ENCODE measurements around the gene RNF220.
"Not testable (repeated sequence)": the region's sequence is repeated elsewhere in the genome, so short reads cannot be mapped to it uniquely, and the experiment has no call there.

Gene RNF220

DNA sequence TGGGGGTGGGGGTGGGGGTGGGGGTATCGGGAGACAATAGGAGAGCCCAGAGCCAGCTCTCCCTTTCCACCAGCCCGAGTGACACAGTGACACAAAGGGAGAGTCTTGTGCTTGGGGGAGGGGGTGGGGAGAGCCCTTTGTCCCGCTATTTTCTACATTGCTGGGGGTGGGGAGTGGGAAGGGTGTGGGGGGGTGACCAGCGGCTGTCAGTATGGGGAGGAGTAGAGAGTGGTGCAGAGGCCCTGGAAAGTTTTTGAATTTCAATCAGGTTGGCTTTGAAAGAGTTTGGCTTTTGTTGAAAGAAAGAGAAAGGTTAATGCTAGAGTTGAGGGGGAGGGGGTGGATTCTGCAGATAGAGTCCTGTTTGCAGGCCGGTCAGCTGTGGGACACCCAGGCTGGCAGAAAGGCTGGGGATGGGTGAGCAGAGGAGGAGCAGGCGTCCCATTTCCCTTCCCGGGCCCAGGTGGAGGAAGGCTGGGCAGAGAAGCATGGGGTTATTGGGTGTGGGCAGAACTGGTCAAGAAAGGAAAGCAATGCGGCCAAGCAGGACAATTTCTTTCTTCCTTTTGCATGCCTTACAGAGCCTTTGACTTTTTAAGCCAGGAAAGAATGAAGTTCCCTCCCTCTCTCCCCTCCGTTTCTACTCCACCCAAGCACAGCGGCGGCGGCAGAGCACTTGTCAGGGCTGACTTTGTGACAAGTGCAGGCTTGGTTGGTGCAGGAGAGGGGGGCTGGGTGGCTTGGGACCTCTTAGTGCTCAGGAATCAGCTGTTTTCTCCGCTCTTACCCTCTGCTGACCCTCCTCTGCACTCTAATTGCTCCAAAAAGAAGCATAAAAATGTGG is 96.2 kb downstream of the RNF220 start:
- DNase-seq (ENCODE audit: insufficient read length) (no peak), FAIRE-seq (no peak)
- TF ChIP-seq POLR2A (IDR thresholded peaks at IDR 0.05; ENCODE audit: low read depth, low read length) (no peak), POLR2AphosphoS5 (IDR thresholded peaks at IDR 0.05; ENCODE audit: low read depth, low read length) (no peak), TAF1 (IDR thresholded peaks at IDR 0.05; ENCODE audit: borderline replicate concordance, low read depth, low read length) (no peak)

DNA sequence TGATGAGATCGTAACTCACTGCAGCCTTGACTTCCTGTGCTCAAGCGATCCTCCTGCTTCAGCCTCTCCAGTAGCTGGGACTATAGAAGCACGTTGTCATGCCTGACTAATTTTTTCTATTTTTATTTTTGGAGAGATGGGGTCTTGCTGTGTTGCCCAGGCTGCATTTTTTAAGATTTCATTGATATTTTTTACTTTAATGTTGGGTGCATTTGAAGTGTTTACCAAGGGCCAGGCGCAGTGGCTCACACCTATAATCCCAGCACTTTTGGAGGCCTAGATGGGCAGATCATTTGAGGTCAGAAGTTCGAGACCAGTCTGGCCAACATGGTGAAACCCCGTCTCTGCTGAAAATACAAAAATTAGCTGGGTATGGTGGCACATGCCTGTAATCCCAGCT is 97.8 kb downstream of the RNF220 start:
- not testable (repeated sequence) for DNase-seq (ENCODE audit: insufficient read length)

DNA sequence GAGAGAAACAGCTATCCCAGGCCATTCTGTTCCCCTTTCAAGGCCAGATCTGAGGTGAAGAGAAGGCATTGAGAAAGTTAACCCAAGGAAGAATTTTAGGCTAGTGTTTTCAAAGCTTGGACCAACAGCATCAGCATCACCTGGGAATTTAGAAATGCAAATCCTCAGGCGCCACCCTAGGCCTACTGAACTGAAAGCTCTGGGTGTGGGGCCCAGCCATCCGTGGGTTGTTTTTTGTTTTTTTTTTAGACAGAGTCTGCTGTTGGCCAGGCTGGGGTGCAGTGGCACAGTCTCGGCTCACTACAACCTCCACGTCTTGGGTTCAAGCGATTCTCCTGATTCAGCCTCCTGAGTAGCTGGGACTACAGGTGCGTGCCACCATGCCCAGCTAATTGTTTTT is 98.6 kb downstream of the RNF220 start:
- FAIRE-seq (no peak), DNase-seq (ENCODE audit: insufficient read length) (no peak)
- TF ChIP-seq TAF1 (IDR thresholded peaks at IDR 0.05; ENCODE audit: borderline replicate concordance, low read depth, low read length) (no peak), POLR2A (IDR thresholded peaks at IDR 0.05; ENCODE audit: low read depth, low read length) (no peak), POLR2AphosphoS5 (IDR thresholded peaks at IDR 0.05; ENCODE audit: low read depth, low read length) (no peak)

More for the DNA sequence above, 97.8 kb downstream of the RNF220 start:
- FAIRE-seq, result not testable (repeated sequence)

DNA sequence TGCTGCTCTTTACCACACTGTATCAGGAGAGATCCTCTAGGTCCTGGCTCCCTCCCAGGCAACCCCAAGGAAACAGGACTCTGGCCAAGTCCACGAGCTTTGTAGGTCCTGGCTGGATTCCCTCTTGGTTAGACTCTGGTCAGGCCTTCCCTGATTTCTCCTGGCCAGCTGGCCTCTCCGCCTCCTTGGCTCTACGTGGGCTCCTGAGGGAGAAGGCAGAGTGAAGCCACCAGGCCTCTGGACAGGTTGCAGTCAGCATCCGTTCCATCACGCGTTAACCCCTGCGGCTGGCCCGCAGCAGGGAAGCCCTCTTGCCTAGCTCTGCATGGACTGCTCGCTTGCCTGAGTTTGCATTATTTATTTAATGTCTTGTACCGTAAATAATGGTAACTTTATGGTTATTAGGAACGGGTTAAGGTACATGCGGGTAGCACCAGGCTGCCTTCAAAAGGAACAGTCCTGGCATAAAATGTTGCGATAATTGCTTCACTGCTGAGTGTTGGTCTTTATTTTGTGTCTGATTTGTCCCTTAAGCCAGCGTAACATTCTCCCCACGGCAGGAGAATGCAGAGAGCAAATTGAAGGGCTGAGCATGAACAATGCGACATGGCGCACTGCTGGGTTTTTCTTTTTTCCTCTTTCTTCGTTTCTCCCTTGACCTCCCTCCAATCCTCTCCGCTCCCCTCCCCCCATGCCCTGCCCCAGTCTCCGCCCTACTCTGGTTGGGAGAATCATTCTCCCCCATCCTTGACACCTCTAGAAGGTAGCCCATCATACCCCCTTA is 100.3 kb downstream of the RNF220 start:
- FAIRE-seq, result no peak

DNA sequence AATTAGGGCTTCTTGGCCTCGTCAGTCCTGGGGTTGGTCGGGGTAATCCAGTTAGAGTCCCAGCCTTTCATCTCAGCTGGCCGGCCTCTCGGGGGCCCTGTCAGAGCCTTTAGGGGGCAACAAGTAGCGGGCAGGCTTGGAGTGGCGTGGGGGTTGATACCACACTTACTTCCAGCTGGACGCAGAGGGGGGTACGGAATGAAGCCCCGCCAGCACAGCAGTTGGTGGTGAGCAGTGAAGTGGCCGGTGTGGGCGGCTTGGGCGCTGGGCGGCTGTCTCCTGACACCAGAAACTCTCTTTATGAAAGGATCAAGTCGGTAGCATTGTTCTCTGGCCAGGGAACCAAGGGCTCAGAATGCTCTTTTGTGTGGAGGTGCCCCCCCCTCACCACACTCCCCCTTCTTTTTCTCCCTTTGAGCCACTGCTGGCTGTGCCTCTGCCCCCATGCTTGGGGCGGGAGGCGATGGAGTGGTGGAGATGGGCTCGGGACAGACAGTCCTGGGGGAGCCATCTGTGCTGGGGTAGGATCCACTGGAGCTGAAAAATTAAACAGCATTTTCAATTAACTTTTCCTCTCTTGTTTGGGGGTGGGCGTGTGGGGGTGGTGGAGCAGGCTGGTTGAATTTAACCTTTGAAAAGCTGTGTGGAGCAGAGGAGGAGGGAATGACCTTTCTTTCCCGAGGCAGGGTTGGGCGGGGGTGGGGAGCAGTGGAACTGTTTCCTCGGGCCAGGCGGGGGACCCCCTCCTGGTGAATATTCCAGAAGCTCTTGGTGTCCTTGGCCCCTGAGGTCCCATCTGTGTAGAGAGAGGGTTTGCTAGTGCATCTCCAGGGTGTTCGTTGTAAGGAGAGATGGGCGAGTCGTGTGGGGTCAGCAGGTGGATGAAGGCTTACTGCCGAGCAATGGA is 102.7 kb downstream of the RNF220 start:
- FAIRE-seq (no peak), DNase-seq (ENCODE audit: insufficient read length) (no peak)
- TF ChIP-seq TAF1 (IDR thresholded peaks at IDR 0.05; ENCODE audit: borderline replicate concordance, low read depth, low read length) (no peak), POLR2A (IDR thresholded peaks at IDR 0.05; ENCODE audit: low read depth, low read length) (no peak), POLR2AphosphoS5 (IDR thresholded peaks at IDR 0.05; ENCODE audit: low read depth, low read length) (no peak)

More for the DNA sequence above, 100.3 kb downstream of the RNF220 start:
- TF ChIP-seq TAF1 (IDR thresholded peaks at IDR 0.05; ENCODE audit: borderline replicate concordance, low read depth, low read length), result no peak
- TF ChIP-seq POLR2AphosphoS5 (IDR thresholded peaks at IDR 0.05; ENCODE audit: low read depth, low read length), result no peak
- no peak for TF ChIP-seq POLR2A (IDR thresholded peaks at IDR 0.05; ENCODE audit: low read depth, low read length)
- no peak for DNase-seq (ENCODE audit: insufficient read length)

DNA sequence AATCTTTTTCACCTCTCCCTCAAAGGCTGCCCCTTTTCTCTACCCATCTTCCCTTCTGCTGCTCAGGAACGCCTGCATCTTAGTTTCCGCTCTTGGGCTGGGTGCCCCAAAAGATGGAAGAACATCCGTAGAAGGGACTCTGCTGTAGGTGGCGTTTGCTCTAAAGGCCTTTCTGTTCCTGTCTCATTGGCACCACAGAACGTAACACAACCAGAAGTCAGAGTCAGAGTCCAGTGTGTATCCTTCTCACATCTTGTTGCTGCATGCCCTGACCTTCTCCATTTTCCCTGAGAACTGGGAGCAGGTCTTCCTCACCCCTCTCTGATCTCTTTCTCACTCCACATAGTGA is 103.3 kb downstream of the RNF220 start:
- FAIRE-seq, result no peak
- no peak for TF ChIP-seq POLR2AphosphoS5 (IDR thresholded peaks at IDR 0.05; ENCODE audit: low read depth, low read length)
- no peak for TF ChIP-seq TAF1 (IDR thresholded peaks at IDR 0.05; ENCODE audit: borderline replicate concordance, low read depth, low read length)
- no peak for TF ChIP-seq POLR2A (IDR thresholded peaks at IDR 0.05; ENCODE audit: low read depth, low read length)
- no peak for DNase-seq (ENCODE audit: insufficient read length)

DNA sequence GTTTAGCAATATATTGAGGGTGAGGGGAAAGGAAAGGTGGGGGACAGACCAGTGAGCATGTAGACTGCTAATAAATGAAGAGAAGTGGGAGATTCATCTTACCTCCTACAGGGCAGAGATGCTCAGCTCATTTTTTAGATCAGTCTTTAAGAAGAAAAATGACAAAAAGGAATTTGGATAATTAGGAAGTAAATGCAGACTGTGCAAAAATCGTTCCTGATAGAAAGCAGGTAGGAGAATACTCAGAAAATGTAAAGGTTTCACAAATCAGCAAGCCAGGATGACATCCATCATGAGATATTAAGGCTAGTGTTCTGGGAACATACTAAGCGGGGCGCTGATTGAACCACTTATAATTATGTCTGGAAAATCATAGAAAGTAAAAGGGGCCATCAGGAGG is 106.3 kb downstream of the RNF220 start:
- no peak for FAIRE-seq
- no peak for DNase-seq (ENCODE audit: insufficient read length)
- TF ChIP-seq POLR2AphosphoS5 (IDR thresholded peaks at IDR 0.05; ENCODE audit: low read depth, low read length) (no peak), TAF1 (IDR thresholded peaks at IDR 0.05; ENCODE audit: borderline replicate concordance, low read depth, low read length) (no peak), POLR2A (IDR thresholded peaks at IDR 0.05; ENCODE audit: low read depth, low read length) (no peak)

DNA sequence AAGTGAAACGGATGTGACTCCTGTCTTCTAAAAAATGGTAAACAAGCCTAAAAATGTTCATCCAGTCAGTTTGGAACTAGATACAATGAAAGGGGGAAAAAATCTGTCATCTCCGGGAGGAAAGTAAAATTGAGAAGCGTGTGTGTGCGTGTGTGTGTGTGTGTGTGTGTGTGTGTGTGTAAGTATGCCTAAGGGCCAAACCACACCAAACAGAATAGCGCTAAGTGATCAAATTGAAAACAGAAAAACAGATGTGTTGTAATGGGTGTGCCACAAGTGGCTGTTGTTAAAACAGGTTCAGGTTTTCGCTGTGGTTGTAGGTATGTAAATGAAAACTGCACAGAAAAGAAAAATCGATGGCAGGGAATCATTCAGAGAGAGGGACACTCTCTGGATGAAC is 106.7 kb downstream of the RNF220 start:
- DNase-seq (ENCODE audit: insufficient read length), result no peak
- TF ChIP-seq POLR2A (IDR thresholded peaks at IDR 0.05; ENCODE audit: low read depth, low read length), result no peak
- no peak for TF ChIP-seq TAF1 (IDR thresholded peaks at IDR 0.05; ENCODE audit: borderline replicate concordance, low read depth, low read length)
- no peak for FAIRE-seq

DNA sequence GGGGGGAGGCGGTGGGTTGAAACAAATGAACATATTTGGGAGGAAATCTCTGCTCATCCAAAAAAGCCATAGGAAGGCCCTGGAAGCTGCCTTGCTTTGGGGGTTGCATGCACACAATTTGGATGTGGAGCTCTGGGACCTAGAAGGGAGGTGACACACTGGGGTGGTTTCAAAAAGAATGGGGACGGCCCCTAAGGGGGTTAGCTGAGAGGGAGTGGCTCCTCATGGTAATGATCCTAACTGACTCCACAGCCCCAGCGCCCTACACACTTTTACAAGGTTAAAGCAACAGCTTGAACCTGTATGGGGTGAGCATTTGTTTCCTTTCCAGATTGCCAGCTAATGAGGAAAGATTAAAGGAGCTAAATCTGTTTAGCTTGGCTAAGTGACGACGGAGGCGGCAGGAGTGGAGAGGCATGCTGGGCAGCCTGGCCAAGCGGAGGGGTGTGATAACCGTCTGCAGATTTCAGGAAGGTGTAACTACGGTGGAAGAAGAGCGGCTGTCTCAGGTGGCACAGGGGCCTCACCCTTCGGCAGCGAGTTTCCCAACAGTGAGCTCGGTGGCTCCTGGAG is 107.3 kb downstream of the RNF220 start:
- TF ChIP-seq POLR2AphosphoS5 (IDR thresholded peaks at IDR 0.05; ENCODE audit: low read depth, low read length), result no peak
- no peak for TF ChIP-seq POLR2A (IDR thresholded peaks at IDR 0.05; ENCODE audit: low read depth, low read length)
- TF ChIP-seq TAF1 (IDR thresholded peaks at IDR 0.05; ENCODE audit: borderline replicate concordance, low read depth, low read length), result no peak
- FAIRE-seq (no peak), DNase-seq (ENCODE audit: insufficient read length) (no peak)

DNA sequence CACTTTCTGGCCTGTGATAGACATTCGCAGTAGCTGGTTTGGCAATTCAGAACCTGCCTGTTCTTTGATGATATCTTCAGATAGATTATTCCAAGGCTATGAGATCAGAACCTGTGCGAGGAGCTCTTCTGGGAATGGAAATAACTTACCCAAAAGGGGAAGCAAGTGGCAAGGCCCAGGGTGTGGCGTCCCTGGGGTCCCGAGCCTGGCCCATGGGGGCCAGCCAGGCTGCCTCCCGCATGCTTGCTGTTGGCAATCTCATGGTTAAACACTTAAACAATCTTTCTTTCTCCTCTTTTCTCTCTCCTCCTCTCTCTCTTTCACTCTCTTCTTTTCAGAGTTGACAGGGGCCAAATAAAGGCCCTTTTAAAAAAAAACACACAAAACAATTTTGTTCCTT is 108.1 kb downstream of the RNF220 start:
- DNase-seq (ENCODE audit: insufficient read length), result no peak
- no peak for TF ChIP-seq TAF1 (IDR thresholded peaks at IDR 0.05; ENCODE audit: borderline replicate concordance, low read depth, low read length)
- no peak for TF ChIP-seq POLR2AphosphoS5 (IDR thresholded peaks at IDR 0.05; ENCODE audit: low read depth, low read length)
- no peak for TF ChIP-seq POLR2A (IDR thresholded peaks at IDR 0.05; ENCODE audit: low read depth, low read length)
- FAIRE-seq, result no peak

DNA sequence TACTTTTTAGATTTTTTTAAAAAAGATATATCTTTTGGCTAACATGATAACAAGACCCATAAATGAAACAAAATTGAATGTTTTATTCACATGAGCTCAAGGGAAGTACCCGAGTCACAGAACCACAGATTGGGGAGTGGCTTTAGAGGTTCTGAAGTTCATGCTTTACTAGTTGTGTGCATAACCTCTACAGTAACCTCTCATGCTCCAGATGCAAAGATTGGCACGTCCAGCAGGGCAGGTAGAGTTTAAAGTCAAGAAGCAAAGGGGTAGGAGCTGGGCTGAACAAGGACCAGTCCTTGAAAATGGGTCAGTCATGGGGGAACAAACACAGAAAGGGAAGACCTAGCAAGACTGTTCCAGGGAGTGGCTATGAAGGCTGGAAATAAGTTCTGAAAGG is 109.6 kb downstream of the RNF220 start:
- no peak for DNase-seq (ENCODE audit: insufficient read length)
- TF ChIP-seq POLR2AphosphoS5 (IDR thresholded peaks at IDR 0.05; ENCODE audit: low read depth, low read length) (no peak), POLR2A (IDR thresholded peaks at IDR 0.05; ENCODE audit: low read depth, low read length) (no peak), TAF1 (IDR thresholded peaks at IDR 0.05; ENCODE audit: borderline replicate concordance, low read depth, low read length) (no peak)
- no peak for FAIRE-seq

Measured in GM12892 (cell line).